NB4 (cell line): ENCODE results near the gene GPX3.

ENCODE experiments used
- CTCF ChIP-seq: IDR thresholded peaks from one replicate; pipeline ENCODE4 v1.5.1; 2012; ENCODE audit warnings: low read depth, low read length
- MYC ChIP-seq: IDR thresholded peaks from 2 replicates; pipeline ENCODE4 v1.6.1; 2011; ENCODE audit warnings: low read depth, low read length
- POLR2A ChIP-seq: IDR thresholded peaks from 2 replicates; pipeline ENCODE4 v1.6.1; 2011; ENCODE audit warnings: mild to moderate bottlenecking; ENCODE audit not compliant: insufficient read length; ENCODE audit errors: extremely low read depth

GRCh38 chr5:151026088-151026487 lies 5.7 kb downstream of the GPX3 start:
- TF ChIP-seq CTCF: no peak
- no peak for TF ChIP-seq POLR2A
- TF ChIP-seq MYC: no peak
